Activated T-helper 17 cell treated with anti-CD3 and anti-CD28 coated beads, Interleukin-2, amount 50 U/mL, for 72 hours (primary cell): Measurements from ENCODE around the gene ARID3B. TPM values are rescaled to one million over a fixed set of nuclear protein-coding genes. Genes with fewer than 3 reads are reported as not detected.
A peak's percentile ranks its signal among the peaks of the same experiment; 100 is the strongest.

ENCODE experiments used
- ATAC-seq: fragments of 150-1000 bp; cut with Tn5 transposase; replicated peaks from 2 replicates; pipeline ENCODE4 v1.10.0; 2021; ENCODE audit warnings: mild to moderate bottlenecking, moderate library complexity
- H3K27ac Mint-ChIP-seq: one replicate; pipeline ENCODE4 v1.8.0; 2022; ENCODE audit warnings: mixed read lengths
- H3K27me3 Mint-ChIP-seq: one replicate; pipeline ENCODE4 v1.8.0; 2022; ENCODE audit warnings: mixed read lengths
- H3K36me3 Mint-ChIP-seq: one replicate; pipeline ENCODE4 v1.8.0; 2022; ENCODE audit warnings: low read depth, mild to moderate bottlenecking, mixed read lengths
- H3K4me1 Mint-ChIP-seq: one replicate; pipeline ENCODE4 v1.8.0; 2022; ENCODE audit warnings: mixed read lengths
- H3K4me3 Mint-ChIP-seq: one replicate; pipeline ENCODE4 v1.8.0; 2022; ENCODE audit warnings: mild to moderate bottlenecking, mixed read lengths
- H3K9me3 Mint-ChIP-seq: one replicate; pipeline ENCODE4 v1.8.0; 2022; ENCODE audit warnings: mixed read lengths
- total RNA-seq, 2 donors: library from RNA; stranded (reverse); gene quantifications; one replicate each; pipeline ENCODE4 v1.2.3, GENCODE V29; 2022

The ARID3B gene
- total RNA-seq, 2 donors from 2014 or later: 40.3 to 43.9 TPM

- H3K36me3 Mint-ChIP-seq: peaks cover 16% of the 10 kb centered on the region
- H3K27me3 Mint-ChIP-seq: no peaks in the 10 kb centered on the region
- peaks cover 2% of the 10 kb centered on the region for H3K4me1 Mint-ChIP-seq
- no peak for ATAC-seq
- H3K4me3 Mint-ChIP-seq: no peak overlapping the region
- no peaks in the 10 kb centered on the region for H3K9me3 Mint-ChIP-seq
- no peak overlapping the region for H3K27ac Mint-ChIP-seq
These were observed 70.8 kb downstream of the ARID3B start for GRCh38 chr15:74611834-74612233.

DNA sequence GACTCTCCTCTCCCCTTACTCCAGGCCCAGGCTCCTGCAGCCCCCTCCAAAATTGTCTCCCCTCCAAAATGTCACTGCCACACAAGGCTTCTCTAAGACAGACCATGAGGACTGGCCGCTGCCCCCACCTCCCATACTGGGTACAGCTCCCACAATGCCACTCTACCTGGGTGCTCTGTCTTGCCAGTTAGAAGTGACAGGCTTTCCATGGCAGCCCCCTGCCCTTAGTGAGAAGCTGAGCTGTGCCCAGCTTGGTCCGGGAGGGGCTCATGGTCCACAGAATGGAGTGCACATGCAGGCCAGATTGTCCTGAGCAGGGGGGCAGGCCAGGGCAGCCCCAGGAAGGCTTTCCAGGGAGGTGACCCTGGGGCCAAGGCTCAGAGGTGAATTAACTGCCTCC lies 71.7 kb downstream of the ARID3B start:
- Mint-ChIP-seq H3K4me3 (peak overlapping the region; percentile 93), H3K27me3 (no peaks in the 10 kb centered on the region)

GRCh38 chr15:74613089-74613952 lies 72.3 kb downstream of the ARID3B start:
- no peaks in the 10 kb centered on the region for H3K27me3 Mint-ChIP-seq
- H3K27ac Mint-ChIP-seq: peak overlapping the region; percentile 47
- peaks cover 31% of the 10 kb centered on the region for H3K36me3 Mint-ChIP-seq
- peaks cover 16% of the 10 kb centered on the region for H3K4me1 Mint-ChIP-seq
- no peak for ATAC-seq
- H3K9me3 Mint-ChIP-seq: no peaks in the 10 kb centered on the region
- peak overlapping the region; percentile 93 for H3K4me3 Mint-ChIP-seq

More for the DNA sequence above, 71.7 kb downstream of the ARID3B start:
- H3K27ac Mint-ChIP-seq: peak overlapping the region; percentile 47
- no peaks in the 10 kb centered on the region for H3K9me3 Mint-ChIP-seq
- H3K4me1 Mint-ChIP-seq: peaks cover 9% of the 10 kb centered on the region
- H3K36me3 Mint-ChIP-seq: peaks cover 25% of the 10 kb centered on the region
- ATAC-seq: no peak

- Mint-ChIP-seq H3K27ac (peak overlapping the region; percentile 95), H3K27me3 (no peaks in the 10 kb centered on the region), H3K4me1 (peaks cover 16% of the 10 kb centered on the region), H3K36me3 (peaks cover 39% of the 10 kb centered on the region), H3K9me3 (no peaks in the 10 kb centered on the region), H3K4me3 (peak overlapping the region; percentile 93)
- ATAC-seq: no peak
These were observed 73.1 kb downstream of the ARID3B start for GRCh38 chr15:74613953-74614743.

DNA sequence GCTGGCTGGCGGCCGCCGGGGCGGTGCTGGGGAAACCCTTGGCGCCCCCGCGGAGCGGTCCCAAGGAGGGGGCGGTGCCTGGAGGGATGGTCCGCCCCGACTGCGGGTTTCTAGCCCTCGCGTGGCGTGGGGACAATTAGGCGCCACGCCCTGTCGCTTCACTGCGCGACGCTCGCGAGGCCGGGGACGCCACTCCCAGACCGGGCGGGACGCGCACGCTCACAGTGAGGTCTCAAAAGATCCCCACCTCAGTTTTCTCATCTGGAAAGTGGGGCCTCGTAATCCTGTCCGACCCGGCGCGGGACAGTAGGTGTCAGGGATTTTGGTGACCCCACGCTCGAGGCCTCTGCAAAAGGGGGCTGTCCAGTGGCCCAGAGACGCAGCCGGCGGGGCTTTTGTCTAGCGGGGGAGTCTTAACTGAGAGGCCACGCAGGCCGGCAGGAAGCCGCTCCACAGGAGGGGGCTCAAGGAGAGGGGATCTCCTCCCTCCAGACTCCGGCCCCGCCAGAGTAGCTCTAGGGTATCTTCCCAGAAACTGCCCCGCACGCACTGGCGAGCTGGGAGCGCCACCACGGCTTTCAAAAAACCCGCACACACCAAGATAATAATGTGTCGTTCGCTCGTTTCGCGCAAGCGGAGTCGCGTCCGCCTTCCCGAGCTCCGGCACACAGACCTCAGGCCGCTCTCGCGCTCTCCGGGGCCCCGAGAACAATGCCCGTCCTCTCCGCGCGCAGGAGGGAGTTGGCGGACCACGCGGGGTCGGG lies 73.9 kb downstream of the ARID3B start:
- peak; percentile 73 for ATAC-seq
- peaks cover 23% of the 10 kb centered on the region for H3K4me1 Mint-ChIP-seq
- H3K36me3 Mint-ChIP-seq: peaks cover 47% of the 10 kb centered on the region
- no peaks in the 10 kb centered on the region for H3K9me3 Mint-ChIP-seq
- H3K27me3 Mint-ChIP-seq: no peaks in the 10 kb centered on the region
- H3K27ac Mint-ChIP-seq: peak overlapping the region; percentile 95
- H3K4me3 Mint-ChIP-seq: peak overlapping the region; percentile 93

DNA sequence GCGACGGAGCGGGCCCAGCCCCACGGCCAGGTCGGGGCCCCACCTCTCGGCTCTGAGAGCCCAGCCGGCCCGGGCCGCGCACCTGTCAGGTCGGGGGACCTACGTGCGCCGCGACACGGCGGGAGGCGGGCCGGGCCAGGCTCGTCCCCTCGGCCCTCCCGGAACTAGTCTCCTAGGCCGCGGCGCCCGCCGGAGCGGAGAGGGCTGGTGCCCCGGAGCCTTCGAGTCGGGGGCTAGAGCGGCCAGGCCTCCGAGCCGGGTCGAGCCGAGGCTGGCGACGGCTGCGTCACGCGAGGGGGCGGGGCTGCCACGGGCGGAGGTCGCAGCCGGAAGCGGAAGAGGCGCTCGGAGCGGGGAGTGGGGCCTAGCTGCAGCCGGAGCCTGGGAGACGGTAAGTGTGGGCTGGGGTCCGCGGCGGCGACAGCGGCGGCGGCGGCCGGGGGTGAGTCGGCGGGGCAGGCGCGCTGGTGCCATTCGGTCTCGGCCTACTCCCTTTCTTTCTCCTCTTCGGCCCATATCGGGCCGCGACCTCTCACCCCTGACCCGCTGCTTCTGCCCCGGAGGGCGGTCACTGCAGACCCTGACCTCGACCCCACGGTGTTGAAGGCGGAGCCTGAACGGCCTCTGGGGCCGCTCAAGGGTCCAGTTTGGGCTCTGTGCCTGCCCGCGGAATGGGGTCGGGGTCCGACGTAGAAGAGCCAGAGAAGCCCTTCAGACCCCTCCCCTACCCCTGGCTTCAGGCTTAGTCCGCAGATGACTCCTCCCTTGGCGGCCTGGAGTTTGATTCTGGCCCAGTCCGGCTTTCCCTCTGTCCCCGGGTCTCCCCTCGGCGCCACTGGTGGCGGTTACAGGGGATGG lies 74.7 kb downstream of the ARID3B start, which contains the start of gene CLK3:
CLK3 (plus strand) TSS at position 329 of the 858 bp plus-strand sequence. CDS start 3,361 bp downstream, outside the sequence.
- Mint-ChIP-seq H3K27ac (peak within 1 kb of the TSS; percentile 95), H3K9me3 (no peaks in the 10 kb centered on the region), H3K27me3 (no peaks in the 10 kb centered on the region), H3K4me3 (peak within 1 kb of the TSS; percentile 93), H3K36me3 (peaks cover 55% of the 10 kb centered on the region), H3K4me1 (peaks cover 27% of the 10 kb centered on the region)
- peak; percentile 73 for ATAC-seq

DNA sequence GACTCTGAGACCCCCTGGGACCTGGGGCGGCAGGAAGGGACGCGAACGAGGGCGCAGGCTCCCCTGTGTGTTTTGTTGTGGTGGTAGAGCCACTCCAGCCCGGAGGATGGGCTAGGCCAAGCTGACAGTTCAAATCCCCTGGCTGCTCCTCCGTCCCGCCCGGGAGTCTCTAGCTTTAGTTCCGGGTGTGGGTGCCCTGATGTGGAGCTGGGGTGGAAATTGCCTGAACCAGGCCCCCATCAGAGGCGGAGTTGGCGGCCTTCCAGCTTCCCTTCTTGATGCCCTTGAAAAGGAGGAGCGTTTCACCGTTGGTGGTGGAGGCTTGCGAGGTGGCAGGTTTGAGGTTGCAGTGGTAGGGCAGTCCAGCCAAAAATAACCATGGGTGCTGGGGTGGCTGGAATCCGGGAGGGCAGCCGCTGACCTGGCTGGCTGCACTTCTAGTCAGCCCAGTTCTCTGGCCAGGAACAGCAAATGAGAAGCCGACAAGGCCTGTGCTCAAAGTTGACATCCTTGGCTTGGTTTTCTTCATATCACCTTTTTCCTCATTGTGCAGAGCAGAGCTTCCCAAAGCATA lies 75.4 kb downstream of the ARID3B start:
- ATAC-seq: no peak
- Mint-ChIP-seq H3K27me3 (no peaks in the 10 kb centered on the region), H3K36me3 (peaks cover 63% of the 10 kb centered on the region), H3K27ac (peak overlapping the region; percentile 93), H3K4me1 (peaks cover 33% of the 10 kb centered on the region), H3K9me3 (no peaks in the 10 kb centered on the region), H3K4me3 (peak overlapping the region; percentile 93)

- Mint-ChIP-seq H3K27ac (peak overlapping the region; percentile 93), H3K36me3 (peaks cover 68% of the 10 kb centered on the region), H3K4me1 (peaks cover 33% of the 10 kb centered on the region), H3K9me3 (no peaks in the 10 kb centered on the region), H3K27me3 (no peaks in the 10 kb centered on the region), H3K4me3 (peak overlapping the region; percentile 93)
- no peak for ATAC-seq
These were observed 76.0 kb downstream of the ARID3B start for GRCh38 chr15:74616996-74617395.

- peaks cover 33% of the 10 kb centered on the region for H3K4me1 Mint-ChIP-seq
- H3K27me3 Mint-ChIP-seq: no peaks in the 10 kb centered on the region
- peak overlapping the region; percentile 93 for H3K4me3 Mint-ChIP-seq
- H3K9me3 Mint-ChIP-seq: no peaks in the 10 kb centered on the region
- ATAC-seq: no peak
- H3K27ac Mint-ChIP-seq: peak overlapping the region; percentile 93
- H3K36me3 Mint-ChIP-seq: peaks cover 88% of the 10 kb centered on the region
These were observed 78.0 kb downstream of the ARID3B start for GRCh38 chr15:74618841-74619596.

GRCh38 chr15:74619916-74620635 lies 79.1 kb downstream of the ARID3B start:
- H3K4me3 Mint-ChIP-seq: peak overlapping the region; percentile 93
- peak overlapping the region; percentile 59 for H3K27ac Mint-ChIP-seq
- no peaks in the 10 kb centered on the region for H3K9me3 Mint-ChIP-seq
- peaks cover 33% of the 10 kb centered on the region for H3K4me1 Mint-ChIP-seq
- no peaks in the 10 kb centered on the region for H3K27me3 Mint-ChIP-seq
- peaks cover 94% of the 10 kb centered on the region for H3K36me3 Mint-ChIP-seq
- no peak for ATAC-seq

DNA sequence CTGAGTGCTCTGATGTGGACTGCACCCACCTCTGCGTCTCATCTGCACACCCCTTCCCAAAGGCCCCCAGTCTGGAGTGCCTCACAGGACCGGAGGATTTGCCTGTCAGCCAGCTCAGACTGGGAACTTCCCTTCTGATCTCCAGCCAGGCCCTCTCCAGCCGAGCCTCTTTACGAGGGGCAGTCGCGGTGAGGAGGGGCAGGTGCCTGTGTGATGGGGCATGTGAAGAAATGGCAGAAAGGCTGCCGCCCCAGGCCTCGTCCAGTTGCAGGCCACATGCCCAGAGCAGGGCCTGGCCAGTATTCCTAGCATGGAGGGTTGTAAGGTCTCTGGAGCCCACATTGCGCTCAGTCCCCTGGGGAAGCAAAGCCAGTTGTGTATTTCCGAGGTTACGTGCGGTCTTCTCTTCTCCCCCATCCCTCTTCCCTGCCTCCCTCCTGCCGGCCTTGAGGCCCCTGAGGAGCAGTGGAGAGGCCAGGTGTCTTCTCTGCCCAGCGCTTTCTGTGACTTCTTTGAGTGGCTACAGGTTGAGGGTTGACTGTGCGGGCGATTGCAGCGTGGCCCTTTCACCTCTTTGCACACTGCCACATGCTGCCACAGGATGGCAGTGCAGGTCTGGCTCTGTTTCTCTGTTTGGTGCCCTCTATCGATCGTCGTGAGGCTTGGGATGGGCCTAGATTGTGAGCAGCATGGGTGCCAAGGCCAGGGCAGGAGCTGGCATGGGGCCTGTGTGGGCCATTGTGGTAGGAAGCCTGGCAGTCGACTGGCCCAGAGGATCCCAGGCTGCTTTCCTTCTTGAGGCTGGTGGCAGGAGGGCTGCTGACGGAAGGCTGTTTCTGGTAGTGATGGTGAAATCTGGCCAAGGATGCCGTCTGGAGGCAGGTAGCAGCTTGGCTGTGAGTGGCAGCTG lies 79.9 kb downstream of the ARID3B start:
- H3K4me1 Mint-ChIP-seq: peaks cover 33% of the 10 kb centered on the region
- H3K36me3 Mint-ChIP-seq: peaks cover 100% of the 10 kb centered on the region
- H3K9me3 Mint-ChIP-seq: no peaks in the 10 kb centered on the region
- no peak overlapping the region for H3K4me3 Mint-ChIP-seq
- H3K27ac Mint-ChIP-seq: peak overlapping the region; percentile 37
- H3K27me3 Mint-ChIP-seq: no peaks in the 10 kb centered on the region
- ATAC-seq: peak; percentile 87
